ENCODE measurements around the gene RAD51. TPM values are rescaled to one million over a fixed set of nuclear protein-coding genes. Genes with fewer than 3 reads are reported as not detected.

RAD51 gene
- total RNA-seq, 1 experiment from 2014 or later: 20.9 TPM

DNA sequence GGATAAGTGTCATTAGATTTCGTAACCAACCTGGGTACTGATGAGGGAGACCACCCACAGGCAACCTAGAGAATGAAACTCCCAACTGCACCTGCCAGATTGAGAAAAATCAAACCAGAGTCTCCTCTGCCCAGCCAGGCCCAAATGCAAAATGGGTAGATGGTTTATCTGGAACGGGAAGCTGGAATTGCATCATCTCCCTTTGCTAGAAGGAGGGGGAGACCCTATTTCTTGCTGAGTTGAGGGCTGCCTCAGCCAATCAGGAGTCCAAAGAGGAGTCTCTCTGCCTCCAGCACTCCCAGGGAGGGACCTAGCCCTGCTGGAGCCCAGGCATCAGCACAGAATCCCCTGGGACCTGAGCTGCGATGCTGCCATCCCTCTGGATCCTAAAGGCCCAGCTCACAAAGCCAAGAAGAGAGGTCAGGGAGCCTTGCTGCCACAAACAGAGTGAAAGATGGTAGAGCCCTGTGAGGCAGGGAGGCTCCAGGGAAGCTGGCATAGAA is 52.0 kb downstream of the RAD51 start (continued):
- TF ChIP-seq, protein P1, sequence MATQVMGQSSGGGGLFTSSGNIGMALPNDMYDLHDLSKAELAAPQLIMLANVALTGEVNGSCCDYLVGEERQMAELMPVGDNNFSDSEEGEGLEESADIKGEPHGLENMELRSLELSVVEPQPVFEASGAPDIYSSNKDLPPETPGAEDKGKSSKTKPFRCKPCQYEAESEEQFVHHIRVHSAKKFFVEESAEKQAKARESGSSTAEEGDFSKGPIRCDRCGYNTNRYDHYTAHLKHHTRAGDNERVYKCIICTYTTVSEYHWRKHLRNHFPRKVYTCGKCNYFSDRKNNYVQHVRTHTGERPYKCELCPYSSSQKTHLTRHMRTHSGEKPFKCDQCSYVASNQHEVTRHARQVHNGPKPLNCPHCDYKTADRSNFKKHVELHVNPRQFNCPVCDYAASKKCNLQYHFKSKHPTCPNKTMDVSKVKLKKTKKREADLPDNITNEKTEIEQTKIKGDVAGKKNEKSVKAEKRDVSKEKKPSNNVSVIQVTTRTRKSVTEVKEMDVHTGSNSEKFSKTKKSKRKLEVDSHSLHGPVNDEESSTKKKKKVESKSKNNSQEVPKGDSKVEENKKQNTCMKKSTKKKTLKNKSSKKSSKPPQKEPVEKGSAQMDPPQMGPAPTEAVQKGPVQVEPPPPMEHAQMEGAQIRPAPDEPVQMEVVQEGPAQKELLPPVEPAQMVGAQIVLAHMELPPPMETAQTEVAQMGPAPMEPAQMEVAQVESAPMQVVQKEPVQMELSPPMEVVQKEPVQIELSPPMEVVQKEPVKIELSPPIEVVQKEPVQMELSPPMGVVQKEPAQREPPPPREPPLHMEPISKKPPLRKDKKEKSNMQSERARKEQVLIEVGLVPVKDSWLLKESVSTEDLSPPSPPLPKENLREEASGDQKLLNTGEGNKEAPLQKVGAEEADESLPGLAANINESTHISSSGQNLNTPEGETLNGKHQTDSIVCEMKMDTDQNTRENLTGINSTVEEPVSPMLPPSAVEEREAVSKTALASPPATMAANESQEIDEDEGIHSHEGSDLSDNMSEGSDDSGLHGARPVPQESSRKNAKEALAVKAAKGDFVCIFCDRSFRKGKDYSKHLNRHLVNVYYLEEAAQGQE (IDR thresholded peaks at IDR 0.05; ENCODE audit: low read depth): no peak
- TF ChIP-seq SP1 (IDR thresholded peaks at IDR 0.05; ENCODE audit: low read depth) (no peak), CEBPB (IDR thresholded peaks at IDR 0.05; ENCODE audit: low read depth) (no peak), FOSL1 (IDR thresholded peaks at IDR 0.05; ENCODE audit: low read depth) (no peak), EGR1 (IDR thresholded peaks at IDR 0.05; ENCODE audit: low read depth) (no peak), SRF (IDR thresholded peaks at IDR 0.05; ENCODE audit: low read depth) (no peak), RAD21 (IDR thresholded peaks at IDR 0.05; ENCODE audit: low read depth) (no peak)
- TF ChIP-seq, protein P2, sequence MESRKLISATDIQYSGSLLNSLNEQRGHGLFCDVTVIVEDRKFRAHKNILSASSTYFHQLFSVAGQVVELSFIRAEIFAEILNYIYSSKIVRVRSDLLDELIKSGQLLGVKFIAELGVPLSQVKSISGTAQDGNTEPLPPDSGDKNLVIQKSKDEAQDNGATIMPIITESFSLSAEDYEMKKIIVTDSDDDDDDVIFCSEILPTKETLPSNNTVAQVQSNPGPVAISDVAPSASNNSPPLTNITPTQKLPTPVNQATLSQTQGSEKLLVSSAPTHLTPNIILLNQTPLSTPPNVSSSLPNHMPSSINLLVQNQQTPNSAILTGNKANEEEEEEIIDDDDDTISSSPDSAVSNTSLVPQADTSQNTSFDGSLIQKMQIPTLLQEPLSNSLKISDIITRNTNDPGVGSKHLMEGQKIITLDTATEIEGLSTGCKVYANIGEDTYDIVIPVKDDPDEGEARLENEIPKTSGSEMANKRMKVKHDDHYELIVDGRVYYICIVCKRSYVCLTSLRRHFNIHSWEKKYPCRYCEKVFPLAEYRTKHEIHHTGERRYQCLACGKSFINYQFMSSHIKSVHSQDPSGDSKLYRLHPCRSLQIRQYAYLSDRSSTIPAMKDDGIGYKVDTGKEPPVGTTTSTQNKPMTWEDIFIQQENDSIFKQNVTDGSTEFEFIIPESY (IDR thresholded peaks at IDR 0.05; ENCODE audit: extremely low read depth, insufficient replicate concordance, low read length): no peak

Data from HCT116 (cell line).